ENCODE measurements around the gene PACRG.

- TF ChIP-seq CTCF (IDR thresholded peaks at IDR 0.05; ENCODE audit: insufficient read depth, low read length, poor library complexity, severe bottlenecking) (no peak), EZH2phosphoT487 (conservative IDR thresholded peaks at IDR 0.05; ENCODE audit: low read length) (no peak)
Measured at GRCh38 chr6:163092876-163093275, 365.1 kb downstream of the PACRG start.
